H1 (cell line): Measurements from ENCODE around the gene FRMD7. TPM values are rescaled to one million over a fixed set of nuclear protein-coding genes. Genes with fewer than 3 reads are reported as not detected.

Source experiments
- CTCF ChIA-PET: fragments of 300-600 bp; sonication (Branson Sonifier 250); formaldehyde crosslinking; loops from one replicate; lab custom pipeline; 2021; ENCODE audit not compliant: partially characterized antibody; lab: Charles Lee
- POLR2A ChIA-PET: fragments of 300-600 bp; sonication (Branson Sonifier 250); formaldehyde crosslinking; loops from one replicate; lab custom pipeline; 2021; ENCODE audit warnings: inconsistent platforms; ENCODE audit not compliant: partially characterized antibody; lab: Charles Lee
- DNase-seq, 2 experiments: peaks; one replicate each; pipeline versions ENCODE4 v3.0.0 to v3.0.0-alpha.2; 2010 to 2022; ENCODE audit warnings: low spot score in 2 of 2, low read depth in 1 of 2, mixed read lengths in 1 of 2
- FAIRE-seq: peaks from 2 replicates; lab custom pipeline; 2011; peaks lifted over from hg19 to GRCh38; lab: Jason Lieb, UNC
- H2AFZ ChIP-seq: 2 replicates; pipeline ENCODE4 v1.8.1; 2012; ENCODE audit warnings: low read length, inconsistent platforms
- H2AK5ac ChIP-seq: 2 replicates; pipeline ENCODE4 v1.6.1; 2013; ENCODE audit warnings: low read depth, low read length
- H2BK120ac ChIP-seq: replicated peaks from 2 replicates; pipeline ENCODE3; 2013; ENCODE audit warnings: low read depth, low read length, inconsistent platforms
- H2BK12ac ChIP-seq: 2 replicates; pipeline ENCODE4 v1.6.1; 2013; ENCODE audit warnings: low read depth, low read length
- H2BK15ac ChIP-seq: 2 replicates; pipeline ENCODE4 v1.6.1; 2013; ENCODE audit warnings: low read length
- H2BK20ac ChIP-seq: 2 replicates; pipeline ENCODE4 v1.6.1; 2013; ENCODE audit warnings: low read length
- H2BK5ac ChIP-seq: 2 replicates; pipeline ENCODE4 v1.6.1; 2013; ENCODE audit warnings: low read depth, low read length
- H3K14ac ChIP-seq: 2 replicates; pipeline ENCODE4 v1.6.1; 2013; ENCODE audit warnings: inconsistent platforms; ENCODE audit not compliant: insufficient read length
- H3K18ac ChIP-seq: 2 replicates; pipeline ENCODE4 v1.6.1; 2013; ENCODE audit warnings: low read length; ENCODE audit errors: extremely low read depth
- H3K23ac ChIP-seq: 2 replicates; pipeline ENCODE4 v1.6.1; 2013; ENCODE audit warnings: inconsistent platforms; ENCODE audit not compliant: insufficient read length
- H3K23me2 ChIP-seq: 2 replicates; pipeline ENCODE4 v1.6.1; 2013; ENCODE audit warnings: low read depth, low read length
- H3K27ac ChIP-seq: 2 replicates; pipeline ENCODE4 v1.6.1; 2011; ENCODE audit warnings: low read depth, low read length, inconsistent platforms
- H3K27me3 ChIP-seq, 4 experiments: replicated peaks in 1 of 4; 1 replicate in 1 of 4; 2 replicates in 3 of 4; pipeline versions ENCODE4 v1.6.1 to v1.8.1; 2011 to 2013; ENCODE audit warnings: low read length in 3 of 4, mild to moderate bottlenecking in 3 of 4, inconsistent platforms in 2 of 4, mixed read lengths in 2 of 4, moderate library complexity in 1 of 4; ENCODE audit not compliant: control insufficient read depth in 3 of 4, insufficient read depth in 3 of 4; ENCODE audit errors: extremely low read depth in 1 of 4
- H3K36me3 ChIP-seq, 4 experiments: 2 replicates each; pipeline versions ENCODE4 v1.6.1 to v1.8.1; 2011 to 2013; ENCODE audit warnings: mild to moderate bottlenecking in 4 of 4, low read length in 3 of 4, moderate library complexity in 2 of 4, control low read depth in 1 of 4, inconsistent platforms in 1 of 4; ENCODE audit not compliant: insufficient read depth in 4 of 4, control insufficient read depth in 2 of 4
- H3K4ac ChIP-seq: replicated peaks from 2 replicates; pipeline ENCODE3; 2013; ENCODE audit warnings: low read length, low read depth, mixed read lengths, inconsistent platforms; ENCODE audit not compliant: insufficient read length
- H3K4me1 ChIP-seq, 4 experiments: replicated peaks in 1 of 4; 1 replicate in 1 of 4; 2 replicates in 3 of 4; pipeline versions ENCODE4 v1.6.1 to v1.8.1; 2011 to 2013; ENCODE audit warnings: low read length in 3 of 4, inconsistent platforms in 2 of 4, mixed read lengths in 1 of 4; ENCODE audit not compliant: insufficient read depth in 4 of 4, control insufficient read depth in 3 of 4
- H3K4me2 ChIP-seq, 2 experiments: 2 replicates each; pipeline versions ENCODE4 v1.6.1 to v1.8.1; 2011 to 2013; ENCODE audit warnings: low read depth in 2 of 2, low read length in 2 of 2, control low read depth in 1 of 2, inconsistent platforms in 1 of 2, mild to moderate bottlenecking in 1 of 2; ENCODE audit not compliant: insufficient read depth in 1 of 2
- H3K4me3 ChIP-seq, 4 experiments: fragments of 200-600, 300-600 bp in 1 of 4; sonication (generic), shearing (Covaris generic), sonication (Bioruptor Twin) in 1 of 4; 2 replicates each; pipeline versions ENCODE4 v1.5.1 to v1.8.1; 2011 to 2016; ENCODE audit warnings: low read length in 4 of 4, low read depth in 3 of 4, control low read depth in 2 of 4, inconsistent platforms in 2 of 4, mild to moderate bottlenecking in 2 of 4, mixed read lengths in 1 of 4, moderate library complexity in 1 of 4; ENCODE audit not compliant: insufficient read depth in 2 of 4; ENCODE audit errors: extremely low read depth in 1 of 4
- H3K56ac ChIP-seq: replicated peaks from 2 replicates; pipeline ENCODE3; 2013; ENCODE audit warnings: low read depth, mild to moderate bottlenecking, mixed read lengths, low read length, inconsistent platforms; ENCODE audit not compliant: insufficient read length
- H3K79me1 ChIP-seq: 2 replicates; pipeline ENCODE4 v1.6.1; 2013; ENCODE audit warnings: low read depth, low read length, control low read depth
- H3K79me2 ChIP-seq, 2 experiments: 2 replicates each; pipeline versions ENCODE4 v1.6.1 to v1.8.1; 2012 to 2013; ENCODE audit warnings: low read length in 2 of 2, mild to moderate bottlenecking in 2 of 2, inconsistent platforms in 1 of 2; ENCODE audit not compliant: insufficient read depth in 2 of 2, control insufficient read depth in 1 of 2
- H3K9ac ChIP-seq, 4 experiments: replicated peaks in 1 of 4; 1 replicate in 1 of 4; 2 replicates in 3 of 4; pipeline versions ENCODE4 v1.6.1 to v1.8.1; 2011 to 2013; ENCODE audit warnings: low read depth in 3 of 4, low read length in 3 of 4, control low read depth in 2 of 4, mild to moderate bottlenecking in 2 of 4, moderate library complexity in 2 of 4, inconsistent platforms in 1 of 4; ENCODE audit errors: extremely low read depth in 1 of 4
- H3K9me3 ChIP-seq, 2 experiments: 2 replicates each; pipeline versions ENCODE4 v1.6.1 to v1.8.1; 2012 to 2013; ENCODE audit warnings: mild to moderate bottlenecking in 2 of 2, moderate library complexity in 2 of 2, control low read depth in 1 of 2, inconsistent platforms in 1 of 2, low read depth in 1 of 2, low read length in 1 of 2, mixed read lengths in 1 of 2; ENCODE audit not compliant: insufficient read depth in 2 of 2
- H4K20me1 ChIP-seq, 2 experiments: replicated peaks in 1 of 2; 2 replicates each; pipeline versions ENCODE3 to v1.8.1; 2011 to 2013; ENCODE audit warnings: inconsistent platforms in 2 of 2, low read length in 2 of 2, mild to moderate bottlenecking in 1 of 2; ENCODE audit not compliant: insufficient read depth in 2 of 2, control insufficient read depth in 1 of 2
- H4K5ac ChIP-seq: 2 replicates; pipeline ENCODE4 v1.6.1; 2013; ENCODE audit warnings: low read length, low read depth, mixed read lengths, inconsistent platforms; ENCODE audit not compliant: insufficient read length
- H4K8ac ChIP-seq: 2 replicates; pipeline ENCODE4 v1.8.0; 2013; ENCODE audit warnings: mild to moderate bottlenecking, moderate library complexity, low read length, inconsistent platforms; ENCODE audit not compliant: insufficient read depth; ENCODE audit errors: extremely low read depth
- H4K91ac ChIP-seq: replicated peaks from 2 replicates; pipeline ENCODE3; 2013; ENCODE audit warnings: low read length, mixed read lengths, inconsistent platforms; ENCODE audit not compliant: insufficient read length
- BRCA1 ChIP-seq: IDR thresholded peaks from 2 replicates; pipeline ENCODE4 v1.6.1; 2012; ENCODE audit warnings: low read depth, low read length, improper control_type of control experiment
- CREB1 ChIP-seq: IDR thresholded peaks from 2 replicates; pipeline ENCODE4 v1.6.1; 2012; ENCODE audit warnings: inconsistent platforms
- KDM5A ChIP-seq: fragments of 200-600 bp; IDR thresholded peaks from 2 replicates; pipeline ENCODE4 v1.7.1; 2012; ENCODE audit warnings: mild to moderate bottlenecking, low read length, inconsistent platforms, mixed read lengths
- MAX ChIP-seq: IDR thresholded peaks from 2 replicates; pipeline ENCODE4 v1.6.1; 2012; ENCODE audit warnings: inconsistent platforms
- POU5F1 ChIP-seq: IDR thresholded peaks from 2 replicates; pipeline ENCODE4 v1.6.1; 2011; ENCODE audit warnings: low read depth, mild to moderate bottlenecking, low read length, moderate library complexity
- RFX5 ChIP-seq: IDR thresholded peaks from 2 replicates; pipeline ENCODE4 v1.6.1; 2011; ENCODE audit warnings: low read depth, low read length, improper control_type of control experiment, borderline replicate concordance
- SAP30 ChIP-seq: fragments of 300-600 bp; sonication (generic); IDR thresholded peaks from 2 replicates; pipeline ENCODE4 v1.7.1; 2012; ENCODE audit warnings: low read length, moderate library complexity, mild to moderate bottlenecking, inconsistent platforms; ENCODE audit not compliant: insufficient read depth, insufficient replicate concordance
- SIX5 ChIP-seq: IDR thresholded peaks from 2 replicates; pipeline ENCODE4 v1.6.1; 2011; ENCODE audit warnings: mild to moderate bottlenecking, low read depth, low read length
- SP1 ChIP-seq: IDR thresholded peaks from 2 replicates; pipeline ENCODE4 v1.6.1; 2011; ENCODE audit warnings: low read depth, low read length
- ZNF274 ChIP-seq: IDR thresholded peaks from 2 replicates; pipeline ENCODE4 v1.7.0; 2012; ENCODE audit warnings: low read length, borderline replicate concordance; ENCODE audit errors: extremely low read depth
- WGBS, 2 experiments: shearing (Covaris generic) in 1 of 2; methylation state at CpG; one replicate each; pipeline versions ENCODE4 v1.1.6 to v1.1.7; 2013 to 2015; ENCODE audit warnings: low lambda C conversion rate in 2 of 2, mixed read lengths in 2 of 2, inconsistent platforms in 1 of 2, low coverage in 1 of 2, missing lambda C conversion rate in 1 of 2; ENCODE audit not compliant: insufficient replicate concordance in 2 of 2, insufficient coverage in 1 of 2, insufficient read length in 1 of 2; ENCODE audit errors: extremely low coverage in 1 of 2, missing lambda C conversion rate in 1 of 2; 5-methylcytosine and 5-hydroxymethylcytosine counted together
- long read RNA-seq, 2 experiments: library from RNA in 1 of 2; library from capped mRNA in 1 of 2; stranded (forward); transcript quantifications; one replicate each; pipeline ENCODE4 v2.0.0, GENCODE V29; 2021; ENCODE audit warnings: inconsistent platforms in 1 of 2
- polyA minus RNA-seq, 3 experiments: library from RNA; depleted of rRNA, polyadenylated mRNA; stranded (reverse); fragments of >200 nt; gene quantifications; 1 replicate in 2 of 3; 2 replicates in 1 of 3; pipeline ENCODE4 v1.2.3, GENCODE V29; 2011
- polyA plus RNA-seq, 7 experiments: library from polyadenylated mRNA; depleted of rRNA in 3 of 7; stranded (reverse) in 5 of 7; unstranded in 2 of 7; fragments of >200 nt in 5 of 7; fragments of 200-250 nt in 2 of 7; gene quantifications; 1 replicate in 5 of 7; 2 replicates in 1 of 7; 4 replicates in 1 of 7; pipeline versions ENCODE4 v1.2.1 to v1.2.3, GENCODE V29; 2011 to 2013; ENCODE audit warnings: missing spikeins in 2 of 7, mixed read lengths in 2 of 7
- total RNA-seq: library from RNA; stranded (reverse); fragmentation: NEBNext Ultra II Directional; extraction: Animal tissue kit (Norgen Biotek cat#: 25700); gene quantifications from 2 replicates; pipeline ENCODE4 v1.2.1, GENCODE V29; 2021

Gene FRMD7, protein sequence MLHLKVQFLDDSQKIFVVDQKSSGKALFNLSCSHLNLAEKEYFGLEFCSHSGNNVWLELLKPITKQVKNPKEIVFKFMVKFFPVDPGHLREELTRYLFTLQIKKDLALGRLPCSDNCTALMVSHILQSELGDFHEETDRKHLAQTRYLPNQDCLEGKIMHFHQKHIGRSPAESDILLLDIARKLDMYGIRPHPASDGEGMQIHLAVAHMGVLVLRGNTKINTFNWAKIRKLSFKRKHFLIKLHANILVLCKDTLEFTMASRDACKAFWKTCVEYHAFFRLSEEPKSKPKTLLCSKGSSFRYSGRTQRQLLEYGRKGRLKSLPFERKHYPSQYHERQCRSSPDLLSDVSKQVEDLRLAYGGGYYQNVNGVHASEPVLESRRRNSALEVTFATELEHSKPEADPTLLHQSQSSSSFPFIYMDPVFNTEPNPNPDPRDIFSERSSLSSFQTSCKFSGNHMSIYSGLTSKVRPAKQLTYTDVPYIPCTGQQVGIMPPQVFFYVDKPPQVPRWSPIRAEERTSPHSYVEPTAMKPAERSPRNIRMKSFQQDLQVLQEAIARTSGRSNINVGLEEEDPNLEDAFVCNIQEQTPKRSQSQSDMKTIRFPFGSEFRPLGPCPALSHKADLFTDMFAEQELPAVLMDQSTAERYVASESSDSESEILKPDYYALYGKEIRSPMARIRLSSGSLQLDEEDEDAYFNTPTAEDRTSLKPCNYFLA
- total RNA-seq (not detected in 2 replicates), polyA plus RNA-seq (2011; rRNA removed) (not detected in 2 replicates), polyA minus RNA-seq (2011; rRNA and poly(A)+ RNA removed) (not detected in 2 replicates)
- polyA plus RNA-seq (2011; cell fraction: cytosol; rRNA removed), result not detected
- not detected for polyA plus RNA-seq (2011; cell fraction: nucleus; rRNA removed)
- not detected in 4 replicates for polyA plus RNA-seq (2012, experiment 1 of 2)
- not detected for polyA plus RNA-seq (2012, experiment 2 of 2)
- polyA plus RNA-seq (2013, experiment 1 of 2), result not detected
- not detected for polyA plus RNA-seq (2013, experiment 2 of 2)
- polyA minus RNA-seq (2011; cell fraction: cytosol; rRNA and poly(A)+ RNA removed), result not detected
- not detected for polyA minus RNA-seq (2011; cell fraction: nucleus; rRNA and poly(A)+ RNA removed)
- long read RNA-seq, experiment 1, result 0 reads
- long read RNA-seq, experiment 2, result 0 reads

DNA sequence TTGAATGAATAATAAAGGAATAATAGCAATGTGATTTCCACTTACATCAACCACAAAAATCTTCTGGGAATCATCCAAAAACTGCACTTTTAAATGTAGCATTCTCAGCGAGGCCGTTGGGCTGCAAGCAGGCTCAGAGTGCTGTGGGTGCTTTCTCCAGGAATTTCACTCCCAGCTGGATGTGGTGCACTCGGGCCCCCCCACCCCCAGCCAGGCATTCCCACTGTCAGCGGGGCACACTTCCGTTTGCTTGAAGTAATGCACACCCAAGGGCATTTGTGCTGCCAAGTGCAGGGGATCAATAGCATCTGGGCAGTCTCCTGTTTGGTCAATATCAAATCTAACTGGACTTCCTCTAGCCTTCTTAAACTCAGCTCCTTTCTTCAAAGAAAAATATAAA lies at the start of gene FRMD7:
TSS of gene FRMD7 (minus strand) at position 278 of the 400 bp plus-strand sequence. CDS start at position 102, 176 bp downstream.
- Histone ChIP-seq H4K91ac (no peak within 1 kb of the TSS), H3K23me2 (no peaks in the 10 kb centered on the region), H2BK12ac (no peak within 1 kb of the TSS), H3K4me3 (no peak within 1 kb of the TSS), H4K5ac (no peak within 1 kb of the TSS), H3K23ac (no peak within 1 kb of the TSS), H3K18ac (no peak within 1 kb of the TSS), H4K20me1 (no peaks in the 10 kb centered on the region), H2BK120ac (no peak within 1 kb of the TSS), H3K79me2 (no peaks in the 10 kb centered on the region), H3K14ac (no peak within 1 kb of the TSS), H3K27me3 (no peaks in the 10 kb centered on the region), H3K27ac (no peak within 1 kb of the TSS), H2BK15ac (no peak within 1 kb of the TSS), H2AFZ (no peak within 1 kb of the TSS), H3K4ac (no peak within 1 kb of the TSS), H2BK5ac (no peak within 1 kb of the TSS), H4K8ac (no peak within 1 kb of the TSS), H2AK5ac (no peak within 1 kb of the TSS), H3K9me3 (no peaks in the 10 kb centered on the region; a peak in 2 of 4 replicates), H2BK20ac (no peak within 1 kb of the TSS), H3K36me3 (no peaks in the 10 kb centered on the region)
- WGBS, 2 experiments, result 44% methylated on average over 5 of the region's 5 CpGs; no CpG with 5 or more reads in 1 of the 2 experiments
- no peak for DNase-seq
- CTCF ChIA-PET, result interaction anchor here (1.2 kb wide), 1 partner anchor 35 kb away, joined by 5 read pairs; no protein-coding TSS in a partner anchor
- TF ChIP-seq CREB1, result no peak
- TF ChIP-seq KDM5A, result no peak
- no peak for TF ChIP-seq BRCA1
- TF ChIP-seq POU5F1, result no peak
- TF ChIP-seq ZNF274, result no peak
- no peak for TF ChIP-seq SAP30
- no peak for TF ChIP-seq MAX
- no peak for TF ChIP-seq SP1
- TF ChIP-seq SIX5, result no peak
- no peak for TF ChIP-seq RFX5
- TF ChIP-seq, all 59 proteins: peak for 0
- no peak for FAIRE-seq
- H3K4me1 ChIP-seq, result peaks cover 0 to 2% (median 0%) of the 10 kb centered on the region in 4 experiments; a peak in 1 of 7 replicates
- POLR2A ChIA-PET, result no interaction called here
- no peaks in the 10 kb centered on the region for H3K79me1 ChIP-seq
- no peak within 1 kb of the TSS for H3K4me2 ChIP-seq
- H3K9ac ChIP-seq, result no peak within 1 kb of the TSS
- H3K56ac ChIP-seq, result no peak within 1 kb of the TSS
